Fibroblast of lung (primary cell): ENCODE measurements around the gene CSPG4. TPM values are rescaled to one million over a fixed set of nuclear protein-coding genes. Genes with fewer than 3 reads are reported as not detected.

ENCODE experiments used
- DNase-seq, 2 donors: peaks; one replicate each; pipeline versions ENCODE4 v3.0.0 to v3.0.0-alpha.2; 2010; ENCODE audit warnings: low read depth in 2 of 2
- H2AFZ ChIP-seq: 2 replicates; pipeline ENCODE4 v1.5.1; 2012; ENCODE audit warnings: low read length, control low read depth, inconsistent platforms
- H3K27ac ChIP-seq: 2 replicates; pipeline ENCODE4 v1.5.1; 2011; ENCODE audit warnings: low read length, control low read depth; ENCODE audit not compliant: insufficient read depth
- H3K27me3 ChIP-seq: 2 replicates; pipeline ENCODE4 v1.5.1; 2011; ENCODE audit warnings: mild to moderate bottlenecking, low read length; ENCODE audit not compliant: control insufficient read depth, insufficient read depth
- H3K36me3 ChIP-seq: 2 replicates; pipeline ENCODE4 v1.5.1; 2011; ENCODE audit warnings: low read length; ENCODE audit not compliant: control insufficient read depth, insufficient read depth
- H3K4me1 ChIP-seq: 2 replicates; pipeline ENCODE4 v1.5.1; 2011; ENCODE audit warnings: low read length; ENCODE audit not compliant: control insufficient read depth, insufficient read depth; ENCODE audit errors: extremely low read depth
- H3K4me2 ChIP-seq: 2 replicates; pipeline ENCODE4 v1.5.1; 2011; ENCODE audit warnings: low read length, control low read depth; ENCODE audit not compliant: insufficient read depth; ENCODE audit errors: extremely low read depth
- H3K4me3 ChIP-seq, 4 experiments: fragments of 200-600 bp in 1 of 4; sonication (generic) in 1 of 4; replicated peaks in 1 of 4; 2 replicates each; pipeline ENCODE4 v1.5.1; 2011 to 2016; ENCODE audit warnings: low read length in 4 of 4, low read depth in 3 of 4, mild to moderate bottlenecking in 3 of 4, control low read depth in 2 of 4, inconsistent platforms in 1 of 4, mixed read lengths in 1 of 4; ENCODE audit not compliant: insufficient read depth in 1 of 4; ENCODE audit errors: control extremely low read depth in 1 of 4
- H3K79me2 ChIP-seq: 2 replicates; pipeline ENCODE4 v1.5.1; 2012; ENCODE audit warnings: mild to moderate bottlenecking, low read length, inconsistent platforms; ENCODE audit not compliant: control insufficient read depth, insufficient read depth
- H3K9ac ChIP-seq: 2 replicates; pipeline ENCODE4 v1.5.1; 2011; ENCODE audit warnings: mild to moderate bottlenecking, low read length, control low read depth; ENCODE audit not compliant: insufficient read depth
- H3K9me3 ChIP-seq: 2 replicates; pipeline ENCODE4 v1.5.1; 2012; ENCODE audit warnings: low read depth, low read length; ENCODE audit not compliant: control insufficient read depth, insufficient read depth
- H4K20me1 ChIP-seq: 2 replicates; pipeline ENCODE4 v1.5.1; 2011; ENCODE audit warnings: low read length; ENCODE audit not compliant: control insufficient read depth, insufficient read depth; ENCODE audit errors: extremely low read depth
- CTCF ChIP-seq, 2 donors: IDR thresholded peaks in 1 of 2; conservative IDR thresholded peaks in 1 of 2; 1 replicate in 1 of 2; 2 replicates in 1 of 2; pipeline ENCODE4 v1.5.1; 2011 to 2012; ENCODE audit warnings: low read length in 2 of 2, control low read depth in 1 of 2, inconsistent platforms in 1 of 2, low read depth in 1 of 2, mild to moderate bottlenecking in 1 of 2
- EZH2 ChIP-seq: IDR thresholded peaks from 2 replicates; pipeline ENCODE4 v1.5.1; 2012; ENCODE audit warnings: low read length, control low read depth, mild to moderate bottlenecking; ENCODE audit errors: missing control alignments
- polyA plus RNA-seq, 2 donors: library from polyadenylated mRNA; depleted of rRNA in 1 of 2; stranded (reverse) in 1 of 2; unstranded in 1 of 2; fragments of >200 nt; gene quantifications; 2 replicates each; pipeline ENCODE4 v1.2.1, GENCODE V29; 2011 to 2012; ENCODE audit warnings: missing spikeins in 1 of 2
- total RNA-seq: library from RNA; depleted of rRNA; stranded (reverse); fragments of >200 nt; gene quantifications from 2 replicates; pipeline ENCODE4 v1.2.1, GENCODE V29; 2014

The CSPG4 gene
- total and polyA plus RNA-seq, 2 donors (not counting 1 experiment from before 2014, with no cell fraction given), result 23.1 to 109 TPM

- DNase-seq, result no peak
- no peak overlapping the region for H2AFZ ChIP-seq
- TF ChIP-seq EZH2 (no peak), CTCF (conservative IDR thresholded peaks at IDR 0.05 in 1 of 2, IDR thresholded peaks at IDR 0.05 in 1 of 2; ENCODE audit: low read depth in 1 of 2, low read length in 2 of 2) (no peak)
Observed at GRCh38 chr15:75729326-75730069, 16.9 kb upstream of the CSPG4 start.

GRCh38 chr15:75727851-75728715 is 15.4 kb upstream of the CSPG4 start:
- Histone ChIP-seq H3K79me2 (no peaks in the 10 kb centered on the region), H4K20me1 (no peaks in the 10 kb centered on the region), H3K4me1 (peaks cover 12% of the 10 kb centered on the region), H3K9me3 (no peaks in the 10 kb centered on the region), H3K4me3 (no peak overlapping the region), H3K9ac (no peak overlapping the region), H3K27me3 (no peaks in the 10 kb centered on the region), H2AFZ (no peak overlapping the region), H3K27ac (no peak overlapping the region), H3K36me3 (no peaks in the 10 kb centered on the region), H3K4me2 (no peak overlapping the region)
- peak; percentile 39 to 59 for TF ChIP-seq CTCF (conservative IDR thresholded peaks at IDR 0.05 in 1 of 2, IDR thresholded peaks at IDR 0.05 in 1 of 2; ENCODE audit: low read depth in 1 of 2, low read length in 2 of 2)
- TF ChIP-seq EZH2, result no peak
- no peak for DNase-seq

More at GRCh38 chr15:75729326-75730069, 16.9 kb upstream of the CSPG4 start:
- H3K27ac ChIP-seq, result no peak overlapping the region
- no peaks in the 10 kb centered on the region for H3K9me3 ChIP-seq
- peaks cover 4% of the 10 kb centered on the region for H3K4me1 ChIP-seq
- H3K27me3 ChIP-seq, result no peaks in the 10 kb centered on the region
- H3K36me3 ChIP-seq, result no peaks in the 10 kb centered on the region
- no peak overlapping the region for H3K9ac ChIP-seq
- H3K4me2 ChIP-seq, result no peak overlapping the region
- H4K20me1 ChIP-seq, result no peaks in the 10 kb centered on the region
- no peaks in the 10 kb centered on the region for H3K79me2 ChIP-seq
- no peak overlapping the region for H3K4me3 ChIP-seq

GRCh38 chr15:75727031-75727531 is 14.4 kb upstream of the CSPG4 start:
- Histone ChIP-seq H4K20me1 (no peaks in the 10 kb centered on the region), H3K36me3 (no peaks in the 10 kb centered on the region), H3K9me3 (no peaks in the 10 kb centered on the region), H2AFZ (no peak overlapping the region), H3K9ac (no peak overlapping the region), H3K79me2 (no peaks in the 10 kb centered on the region), H3K27me3 (no peaks in the 10 kb centered on the region), H3K27ac (no peak overlapping the region), H3K4me3 (no peak overlapping the region), H3K4me2 (no peak overlapping the region), H3K4me1 (peaks cover 12% of the 10 kb centered on the region)
- TF ChIP-seq EZH2 (no peak), CTCF (conservative IDR thresholded peaks at IDR 0.05 in 1 of 2, IDR thresholded peaks at IDR 0.05 in 1 of 2; ENCODE audit: low read depth in 1 of 2, low read length in 2 of 2) (no peak)
- DNase-seq, result no peak
